DMS 273 (cell line): ENCODE data around the gene C10orf90.

ENCODE experiments used
- DNase-seq: peaks from one replicate; lab custom pipeline; 2025; ENCODE audit not compliant: unreplicated experiment; lab: John Stamatoyannopoulos, UW

C10orf90 gene

GRCh38 chr10:126586128-126586527 is 84.4 kb downstream of the C10orf90 start:
- no peak for DNase-seq

- no peak for DNase-seq
Observed at GRCh38 chr10:126585249-126586017, 85.1 kb downstream of the C10orf90 start.

- no peak for DNase-seq
Observed at GRCh38 chr10:126584836-126585235, 85.7 kb downstream of the C10orf90 start.

GRCh38 chr10:126583552-126584200 is 86.8 kb downstream of the C10orf90 start:
- DNase-seq: peak; percentile 79

GRCh38 chr10:126581648-126582046 is 88.8 kb downstream of the C10orf90 start:
- DNase-seq: no peak

GRCh38 chr10:126580873-126581647 is 89.4 kb downstream of the C10orf90 start:
- DNase-seq: no peak

- no peak for DNase-seq
Observed at GRCh38 chr10:126576336-126576735, 94.2 kb downstream of the C10orf90 start.

GRCh38 chr10:126570621-126571602 is 99.6 kb downstream of the C10orf90 start:
- no peak for DNase-seq

GRCh38 chr10:126570245-126570570 is 100.3 kb downstream of the C10orf90 start:
- DNase-seq: no peak

- DNase-seq: no peak
Observed at GRCh38 chr10:126569513-126570244, 100.8 kb downstream of the C10orf90 start.

- no peak for DNase-seq
Observed at GRCh38 chr10:126568809-126569385, 101.6 kb downstream of the C10orf90 start.

- DNase-seq: no peak
Observed at GRCh38 chr10:126565871-126566270, 104.6 kb downstream of the C10orf90 start.

GRCh38 chr10:126565441-126565840 is 105.1 kb downstream of the C10orf90 start:
- DNase-seq: peak; percentile 34

GRCh38 chr10:126564326-126564888 is 106.1 kb downstream of the C10orf90 start:
- peak; percentile 2 for DNase-seq

- no peak for DNase-seq
Observed at GRCh38 chr10:126563361-126563760, 107.1 kb downstream of the C10orf90 start.

- DNase-seq: no peak
Observed at GRCh38 chr10:126561921-126562680, 108.4 kb downstream of the C10orf90 start.

GRCh38 chr10:126561294-126561920 is 109.1 kb downstream of the C10orf90 start:
- no peak for DNase-seq

GRCh38 chr10:126558881-126559280 is 111.6 kb downstream of the C10orf90 start:
- peak; percentile 13 for DNase-seq
